ENCODE results near the gene HLA-DQA1.
"Not testable (repeated sequence)": the region's sequence is repeated elsewhere in the genome, so short reads cannot be mapped to it uniquely, and the experiment has no call there.

- not testable (repeated sequence) for TF ChIP-seq ZNF121 (CRISPR knock-in tag; IDR thresholded peaks at IDR 0.05); SP1 (CRISPR knock-in tag; conservative IDR thresholded peaks at IDR 0.05); CTCF (IDR thresholded peaks at IDR 0.05); PREB (CRISPR knock-in tag; IDR thresholded peaks at IDR 0.05; ENCODE audit: borderline replicate concordance); FOXP1 (CRISPR knock-in tag; IDR thresholded peaks at IDR 0.05; ENCODE audit: borderline replicate concordance)
These were observed 7.4 kb upstream of the HLA-DQA1 start for GRCh38 chr6:32629793-32630192.

Data from WTC11 (cell line).